GM21367 (cell line): Measurements from ENCODE around the gene SPECC1L.
"Not testable (repeated sequence)": the region's sequence is repeated elsewhere in the genome, so short reads cannot be mapped to it uniquely, and the experiment has no call there.

Experiments
- ATAC-seq: cut with Tn5 transposase; IDR thresholded peaks from one replicate; pipeline ENCODE4 v1.9.1; 2021; ENCODE audit not compliant: unreplicated experiment

Gene SPECC1L

GRCh38 chr22:24282401-24282800, 11.8 kb downstream of the SPECC1L start:
- no peak for ATAC-seq

GRCh38 chr22:24284747-24285203, 14.1 kb downstream of the SPECC1L start:
- ATAC-seq = no peak

DNA sequence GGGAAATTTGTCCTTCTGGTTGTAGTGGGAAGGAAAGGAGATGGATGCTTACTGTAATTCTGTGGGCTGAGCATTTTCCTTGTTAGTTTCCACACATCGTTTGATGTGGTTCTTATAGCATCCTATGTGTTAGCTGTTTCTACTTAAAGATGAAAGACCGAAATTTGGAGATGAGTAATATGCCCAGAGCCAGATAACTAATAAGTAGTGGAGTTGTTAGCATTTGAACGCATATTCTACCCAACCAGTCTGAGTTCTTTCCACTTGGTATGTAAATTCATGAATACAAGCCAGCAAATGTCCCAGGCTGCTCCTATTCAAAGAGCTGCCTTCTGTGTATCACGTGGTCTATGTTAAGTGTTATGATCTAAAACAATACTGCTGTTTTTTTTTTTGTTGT, 14.6 kb downstream of the SPECC1L start:
- ATAC-seq = no peak

DNA sequence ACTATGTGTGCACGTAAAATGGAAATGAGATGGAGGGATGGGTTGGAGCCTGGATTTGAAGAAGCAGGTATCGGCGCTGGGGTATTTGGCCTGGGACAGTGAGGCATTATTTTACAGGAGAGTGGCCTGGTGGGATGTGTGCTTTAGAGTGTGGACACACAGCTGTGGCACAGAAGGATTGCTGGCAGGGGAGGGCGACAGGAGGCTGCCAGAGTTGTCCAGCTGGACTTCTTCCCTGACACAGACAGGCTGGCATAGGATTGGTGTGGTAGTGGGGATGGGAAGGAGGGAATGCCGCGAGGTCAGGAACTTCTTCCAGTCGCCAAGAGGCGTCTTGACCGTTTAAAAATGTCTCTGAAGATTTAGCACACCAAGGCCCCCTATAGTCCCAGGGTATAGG, 16.6 kb downstream of the SPECC1L start:
- ATAC-seq = not testable (repeated sequence)

GRCh38 chr22:24287801-24288200, 17.2 kb downstream of the SPECC1L start:
- ATAC-seq = not testable (repeated sequence)

GRCh38 chr22:24289114-24289513, 18.5 kb downstream of the SPECC1L start:
- ATAC-seq = no peak

- no peak for ATAC-seq
Measured at GRCh38 chr22:24289741-24290163, 19.1 kb downstream of the SPECC1L start.

DNA sequence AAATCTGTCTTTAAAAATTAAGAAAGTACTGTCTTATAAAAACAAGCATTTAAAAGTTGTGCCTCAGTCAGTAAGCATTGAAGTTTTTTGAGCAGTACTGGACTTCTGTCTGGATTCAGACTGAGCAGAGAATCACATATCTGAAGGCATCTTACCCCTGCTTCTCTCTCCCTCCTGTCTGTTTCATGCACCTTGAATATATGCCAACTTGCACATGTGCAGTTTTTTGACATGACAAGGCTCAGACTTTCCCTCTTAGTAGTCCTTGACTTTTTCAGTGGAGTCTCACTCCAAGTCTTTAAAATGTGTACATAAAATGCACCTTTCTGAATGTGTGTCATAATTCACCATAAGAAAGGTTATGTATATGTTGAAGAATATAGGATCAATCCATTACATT, 19.8 kb downstream of the SPECC1L start:
- ATAC-seq = no peak

DNA sequence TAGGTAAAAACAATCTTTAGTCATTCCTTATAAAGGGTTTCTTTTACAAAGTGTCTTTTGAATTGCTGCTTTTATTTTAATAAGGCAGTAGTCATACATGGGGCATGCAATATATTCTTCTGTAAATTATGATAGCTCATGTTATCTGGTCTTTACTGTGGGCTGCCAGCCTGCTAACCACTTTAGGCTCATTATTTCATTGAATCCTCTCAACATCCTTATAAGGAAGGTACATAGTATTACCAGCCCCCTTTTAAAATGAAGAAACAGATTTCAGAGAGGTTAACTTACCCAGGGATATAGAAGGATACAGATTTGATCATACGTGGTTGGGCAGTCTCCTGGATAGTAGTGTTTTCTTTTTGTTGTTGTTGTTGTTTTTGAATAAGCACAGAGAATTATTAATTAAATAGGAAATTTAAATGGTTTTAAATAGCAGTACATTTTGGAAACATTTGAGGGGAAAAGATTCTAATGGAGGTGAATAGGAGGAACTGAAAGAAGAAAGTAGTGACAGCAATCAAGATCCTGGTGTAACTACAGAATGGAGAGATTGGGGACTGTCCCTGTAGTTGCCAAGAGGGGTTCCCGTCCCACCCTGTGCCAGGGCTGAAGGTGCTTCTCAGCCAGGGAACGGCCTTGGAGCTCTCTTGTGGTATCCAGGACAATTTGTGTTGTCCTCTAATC, 21.0 kb downstream of the SPECC1L start:
- ATAC-seq = no peak

DNA sequence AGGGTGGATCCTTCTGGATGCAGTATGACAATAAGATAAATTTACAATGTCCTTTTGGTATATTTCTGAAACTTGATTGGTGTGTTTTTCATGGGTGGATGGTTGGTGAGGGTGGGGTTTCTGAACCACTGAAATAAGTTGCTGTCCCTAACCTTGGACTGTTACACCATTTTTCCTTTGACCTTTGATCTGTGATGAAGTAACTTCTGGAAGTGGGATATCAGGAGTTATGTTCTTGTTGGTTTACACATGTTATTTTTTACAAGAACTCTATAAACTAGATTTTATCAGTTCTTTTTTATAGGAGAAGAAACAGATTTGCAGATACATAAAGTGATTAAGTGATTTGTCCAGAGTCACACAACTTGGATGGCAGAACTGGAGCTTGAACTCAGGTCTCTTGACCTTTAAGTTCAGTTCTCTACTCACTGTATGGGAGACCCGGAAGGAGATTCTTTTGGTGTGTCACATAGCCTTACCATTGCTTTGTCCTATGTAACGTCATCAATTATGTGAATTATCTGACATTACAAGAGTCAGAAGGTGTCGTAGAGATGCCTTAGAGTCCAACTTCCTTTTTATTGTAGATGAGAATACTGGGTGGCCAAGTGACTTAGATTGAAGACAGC, 21.7 kb downstream of the SPECC1L start:
- ATAC-seq = not testable (repeated sequence)

GRCh38 chr22:24294913-24295312, 24.3 kb downstream of the SPECC1L start:
- not testable (repeated sequence) for ATAC-seq

DNA sequence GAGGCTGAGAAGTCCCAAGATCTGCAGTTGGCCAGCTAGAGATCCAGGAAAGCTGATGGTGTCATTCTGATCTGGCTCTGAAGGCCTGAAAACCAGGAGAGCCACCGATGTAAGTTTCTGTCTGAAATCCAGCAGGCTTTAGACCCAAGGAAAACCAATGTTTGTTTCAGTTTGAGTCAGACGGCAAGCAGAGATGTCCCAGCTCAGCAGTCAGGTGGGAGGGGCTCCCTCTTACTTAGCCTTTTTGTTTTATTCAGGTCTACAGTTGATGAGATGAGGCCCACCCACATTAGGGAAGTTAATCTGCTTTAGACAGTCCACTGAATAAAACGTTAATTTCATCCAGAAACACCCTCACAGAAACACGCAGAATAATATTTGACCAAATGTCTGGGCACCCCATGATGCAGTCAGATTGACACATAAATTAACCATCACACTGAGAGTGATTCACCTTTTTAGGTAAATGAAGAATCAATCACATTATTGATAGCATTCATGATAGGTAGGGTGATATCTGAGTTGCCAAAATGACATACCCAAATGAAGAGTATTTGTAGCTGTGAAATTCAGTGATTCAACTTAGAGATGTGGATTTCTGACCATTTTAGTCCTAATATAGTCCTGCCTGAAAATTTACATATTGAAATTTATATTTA, 28.0 kb downstream of the SPECC1L start:
- ATAC-seq = not testable (repeated sequence)

DNA sequence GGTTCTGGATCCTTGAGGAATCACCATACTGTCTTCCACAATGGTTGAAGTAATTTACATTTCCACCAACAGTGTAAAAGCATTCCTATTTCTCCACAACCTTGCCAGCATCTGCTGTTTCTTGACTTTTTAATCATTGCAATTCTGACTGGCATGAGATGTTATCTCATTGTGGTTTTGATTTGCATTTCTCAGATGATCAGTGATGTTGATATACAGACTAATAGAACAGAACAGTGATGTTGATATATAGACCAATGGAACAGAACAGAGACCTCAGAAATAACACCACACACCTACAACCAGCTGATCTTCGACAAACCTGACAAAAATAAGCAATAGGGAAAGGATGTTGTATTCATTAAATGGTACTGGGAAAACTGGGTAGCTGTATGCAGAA, 29.9 kb downstream of the SPECC1L start:
- not testable (repeated sequence) for ATAC-seq

- no peak for ATAC-seq
Measured at GRCh38 chr22:24302591-24302990, 32.0 kb downstream of the SPECC1L start.

DNA sequence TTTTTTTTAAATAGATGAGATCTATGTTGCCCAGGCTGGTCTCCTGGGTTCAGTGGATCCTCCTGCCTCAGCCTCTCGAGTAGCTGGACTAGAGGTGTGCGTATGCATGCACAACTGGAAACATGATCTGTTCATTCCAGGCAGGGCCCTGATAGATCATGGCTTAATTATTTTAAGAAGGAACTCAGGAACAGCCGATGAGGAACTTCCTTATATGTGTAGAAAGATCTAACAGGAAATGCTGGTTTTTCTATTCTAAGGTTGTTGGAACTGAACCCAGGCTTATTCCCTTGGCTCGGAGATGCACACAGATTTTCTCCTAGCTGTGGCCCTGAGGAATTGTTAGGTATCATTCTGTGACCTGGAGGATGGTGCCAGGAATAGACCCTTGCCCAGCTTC, 32.4 kb downstream of the SPECC1L start:
- ATAC-seq = no peak

- no peak for ATAC-seq
Measured at GRCh38 chr22:24304062-24304675, 33.5 kb downstream of the SPECC1L start.

DNA sequence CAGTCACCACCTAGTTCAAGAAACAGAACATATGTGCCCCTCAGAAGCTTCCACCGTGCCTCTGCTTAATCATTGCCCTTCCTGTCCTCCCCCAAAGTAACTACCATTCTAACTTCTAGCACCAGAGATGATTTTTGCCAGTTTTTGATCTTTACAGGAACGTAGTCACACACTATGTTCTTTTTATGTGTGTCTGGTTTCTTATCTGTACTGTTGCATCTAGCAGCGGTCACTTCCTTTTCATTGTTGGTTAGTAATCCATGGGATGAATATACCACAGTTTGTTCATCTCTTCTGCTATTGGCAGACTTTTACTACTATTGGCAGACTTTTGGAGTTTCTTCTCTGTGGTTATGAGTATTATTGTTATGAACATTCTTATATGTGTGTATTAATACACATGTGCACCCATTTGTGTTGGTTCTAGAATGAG, 34.6 kb downstream of the SPECC1L start:
- no peak for ATAC-seq

- no peak for ATAC-seq
Measured at GRCh38 chr22:24310969-24311368, 40.3 kb downstream of the SPECC1L start.

DNA sequence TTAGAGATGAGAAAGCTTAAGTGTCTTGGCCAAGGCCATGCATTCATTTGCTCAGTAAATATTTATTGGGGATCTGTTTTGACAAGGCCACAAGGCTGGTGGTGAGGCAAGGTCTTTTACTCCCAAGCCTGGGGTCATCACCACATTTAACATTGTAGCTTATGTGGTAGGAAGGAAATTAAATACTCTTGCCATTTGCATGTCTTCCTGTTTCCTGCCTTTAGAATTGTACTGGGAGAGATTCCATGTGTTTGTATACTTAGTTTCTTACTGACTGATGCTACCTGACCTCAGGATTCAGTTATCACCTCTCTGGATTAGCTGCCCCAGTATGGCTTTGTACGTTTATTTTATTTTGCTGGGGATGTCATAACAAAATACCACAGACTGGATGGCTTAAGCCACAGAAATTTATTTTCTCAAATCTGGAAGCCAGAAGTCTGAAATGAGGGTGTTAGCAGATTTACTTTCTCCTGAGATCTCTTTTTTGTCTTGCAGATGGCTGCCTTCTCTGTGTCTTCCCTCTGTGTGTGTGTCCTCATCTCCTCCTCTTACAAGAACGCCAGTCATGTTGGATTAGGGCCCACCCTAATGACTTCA, 44.8 kb downstream of the SPECC1L start:
- ATAC-seq = no peak

DNA sequence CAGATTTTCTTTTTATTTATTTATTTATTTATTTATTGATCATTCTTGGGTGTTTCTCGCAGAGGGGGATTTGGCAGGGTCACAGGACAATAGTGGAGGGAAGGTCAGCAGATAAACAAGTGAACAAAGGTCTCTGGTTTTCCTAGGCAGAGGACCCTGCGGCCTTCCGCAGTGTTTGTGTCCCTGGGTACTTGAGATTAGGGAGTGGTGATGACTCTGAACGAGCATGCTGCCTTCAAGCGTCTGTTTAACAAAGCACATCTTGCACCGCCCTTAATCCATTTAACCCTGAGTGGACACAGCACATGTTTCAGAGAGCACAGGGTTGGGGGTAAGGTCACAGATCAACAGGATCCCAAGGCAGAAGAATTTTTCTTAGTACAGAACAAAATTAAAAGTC, 45.6 kb downstream of the SPECC1L start:
- ATAC-seq = not testable (repeated sequence)

- not testable (repeated sequence) for ATAC-seq
Measured at GRCh38 chr22:24317511-24317910, 46.9 kb downstream of the SPECC1L start.
